ENCODE measurements around the gene MEOX1. TPM values are rescaled to one million over a fixed set of nuclear protein-coding genes. Genes with fewer than 3 reads are reported as not detected.

The MEOX1 gene
- total RNA-seq, 1 donor from 2014 or later = 17.2 TPM

- H3K27me3 Mint-ChIP-seq = no peaks in the 10 kb centered on the region
- peaks cover 18% of the 10 kb centered on the region for H3K4me1 Mint-ChIP-seq (ENCODE audit: unreplicated experiment)
- TF ChIP-seq CTCF (conservative IDR thresholded peaks at IDR 0.05) = no peak
- no peaks in the 10 kb centered on the region for H3K36me3 Mint-ChIP-seq
- H3K9me3 Mint-ChIP-seq = no peaks in the 10 kb centered on the region
- no peak overlapping the region for H3K4me3 Mint-ChIP-seq
- no peak for DNase-seq (ENCODE audit: extremely low spot score, unreplicated experiment)
- H3K27ac Mint-ChIP-seq = no peak overlapping the region
Measured at GRCh38 chr17:43625606-43626005, 36.1 kb downstream of the MEOX1 start.

- Mint-ChIP-seq H3K27me3 (no peaks in the 10 kb centered on the region), H3K27ac (no peak overlapping the region), H3K9me3 (no peaks in the 10 kb centered on the region), H3K36me3 (no peaks in the 10 kb centered on the region), H3K4me1 (ENCODE audit: unreplicated experiment) (peaks cover 10% of the 10 kb centered on the region), H3K4me3 (no peak overlapping the region)
- TF ChIP-seq CTCF (conservative IDR thresholded peaks at IDR 0.05) = no peak
- DNase-seq (ENCODE audit: extremely low spot score, unreplicated experiment) = no peak
Measured at GRCh38 chr17:43620581-43620980, 41.1 kb downstream of the MEOX1 start.

GRCh38 chr17:43620147-43620546 lies 41.6 kb downstream of the MEOX1 start:
- Mint-ChIP-seq H3K4me1 (ENCODE audit: unreplicated experiment) (peaks cover 13% of the 10 kb centered on the region), H3K36me3 (no peaks in the 10 kb centered on the region), H3K4me3 (no peak overlapping the region), H3K27ac (no peak overlapping the region), H3K9me3 (no peaks in the 10 kb centered on the region), H3K27me3 (no peaks in the 10 kb centered on the region)
- DNase-seq (ENCODE audit: extremely low spot score, unreplicated experiment) = no peak
- no peak for TF ChIP-seq CTCF (conservative IDR thresholded peaks at IDR 0.05)

GRCh38 chr17:43619705-43620104 lies 42.0 kb downstream of the MEOX1 start:
- H3K27ac Mint-ChIP-seq = no peak overlapping the region
- TF ChIP-seq CTCF (conservative IDR thresholded peaks at IDR 0.05) = no peak
- H3K4me1 Mint-ChIP-seq (ENCODE audit: unreplicated experiment) = peaks cover 16% of the 10 kb centered on the region
- H3K9me3 Mint-ChIP-seq = no peaks in the 10 kb centered on the region
- DNase-seq (ENCODE audit: extremely low spot score, unreplicated experiment) = no peak
- no peaks in the 10 kb centered on the region for H3K27me3 Mint-ChIP-seq
- H3K36me3 Mint-ChIP-seq = no peaks in the 10 kb centered on the region
- no peak overlapping the region for H3K4me3 Mint-ChIP-seq

GRCh38 chr17:43618276-43618675 lies 43.4 kb downstream of the MEOX1 start:
- Mint-ChIP-seq H3K9me3 (no peaks in the 10 kb centered on the region), H3K36me3 (no peaks in the 10 kb centered on the region), H3K4me3 (no peak overlapping the region), H3K27ac (no peak overlapping the region), H3K4me1 (ENCODE audit: unreplicated experiment) (peaks cover 23% of the 10 kb centered on the region), H3K27me3 (peaks cover 3% of the 10 kb centered on the region)
- no peak for DNase-seq (ENCODE audit: extremely low spot score, unreplicated experiment)
- TF ChIP-seq CTCF (conservative IDR thresholded peaks at IDR 0.05) = no peak

GRCh38 chr17:43616852-43617251 lies 44.9 kb downstream of the MEOX1 start:
- Mint-ChIP-seq H3K4me3 (no peak overlapping the region), H3K36me3 (no peaks in the 10 kb centered on the region)
- TF ChIP-seq CTCF (conservative IDR thresholded peaks at IDR 0.05) = no peak

More at GRCh38 chr17:43616852-43617251, 44.9 kb downstream of the MEOX1 start:
- Mint-ChIP-seq H3K4me1 (ENCODE audit: unreplicated experiment) (peaks cover 23% of the 10 kb centered on the region), H3K9me3 (no peaks in the 10 kb centered on the region), H3K27me3 (peaks cover 3% of the 10 kb centered on the region), H3K27ac (no peak overlapping the region)
- DNase-seq (ENCODE audit: extremely low spot score, unreplicated experiment) = no peak

Data from type B pancreatic cell (in vitro differentiated cells).